PFSK-1 (cell line): ENCODE results near the gene TSPAN13.

ENCODE experiments used
- FOXP2 ChIP-seq: optimal IDR thresholded peaks from 2 replicates; pipeline ENCODE3; 2011; ENCODE audit warnings: borderline replicate concordance, control low read depth, inconsistent platforms; ENCODE audit not compliant: insufficient read depth; ENCODE audit errors: extremely low read length, extremely low read depth
- POLR2AphosphoS5 ChIP-seq: IDR thresholded peaks from 2 replicates; pipeline ENCODE4 v1.6.1; 2012; ENCODE audit warnings: low read depth, mild to moderate bottlenecking, control low read depth, low read length, moderate library complexity
- SIN3A ChIP-seq: IDR thresholded peaks from 2 replicates; pipeline ENCODE4 v1.6.1; 2012; ENCODE audit warnings: mild to moderate bottlenecking, low read length, moderate library complexity, borderline replicate concordance; ENCODE audit not compliant: insufficient read depth
- TAF1 ChIP-seq: IDR thresholded peaks from 2 replicates; pipeline ENCODE4 v1.6.1; 2012; ENCODE audit warnings: low read length, control low read depth, borderline replicate concordance; ENCODE audit not compliant: insufficient read depth
- TF ChIP-seq, protein P1 (sequence below), 2 experiments: IDR thresholded peaks; 2 replicates each; pipeline versions ENCODE4 v1.6.1 to v1.8.0; 2011 to 2012; ENCODE audit warnings: low read depth in 2 of 2, low read length in 2 of 2, control low read depth in 1 of 2, inconsistent platforms in 1 of 2, mild to moderate bottlenecking in 1 of 2, moderate library complexity in 1 of 2; ENCODE audit not compliant: insufficient read depth in 1 of 2

Gene TSPAN13

DNA sequence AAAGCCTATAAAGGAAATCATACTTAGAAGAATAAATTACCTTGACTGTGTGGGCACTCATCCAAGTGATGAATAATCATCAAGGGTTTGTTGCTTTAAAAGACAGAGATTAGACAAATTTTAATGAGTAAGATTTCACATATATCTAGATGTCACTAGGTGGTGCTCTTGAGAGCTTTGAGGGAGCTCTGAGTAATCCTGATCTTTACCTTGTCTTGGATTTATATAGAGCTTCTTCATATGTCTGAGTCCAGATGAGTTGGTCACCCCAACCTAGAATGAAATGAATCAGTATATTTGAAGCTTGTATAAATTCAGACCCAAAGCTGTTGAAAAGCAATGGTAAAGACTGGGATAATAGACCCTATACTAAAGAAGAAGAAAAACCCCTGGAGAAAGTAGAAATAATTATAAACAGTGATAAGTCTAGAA lies 47.6 kb downstream of the TSPAN13 start:
- no peak for TF ChIP-seq POLR2AphosphoS5
- no peak for TF ChIP-seq FOXP2
- TF ChIP-seq, protein P1, sequence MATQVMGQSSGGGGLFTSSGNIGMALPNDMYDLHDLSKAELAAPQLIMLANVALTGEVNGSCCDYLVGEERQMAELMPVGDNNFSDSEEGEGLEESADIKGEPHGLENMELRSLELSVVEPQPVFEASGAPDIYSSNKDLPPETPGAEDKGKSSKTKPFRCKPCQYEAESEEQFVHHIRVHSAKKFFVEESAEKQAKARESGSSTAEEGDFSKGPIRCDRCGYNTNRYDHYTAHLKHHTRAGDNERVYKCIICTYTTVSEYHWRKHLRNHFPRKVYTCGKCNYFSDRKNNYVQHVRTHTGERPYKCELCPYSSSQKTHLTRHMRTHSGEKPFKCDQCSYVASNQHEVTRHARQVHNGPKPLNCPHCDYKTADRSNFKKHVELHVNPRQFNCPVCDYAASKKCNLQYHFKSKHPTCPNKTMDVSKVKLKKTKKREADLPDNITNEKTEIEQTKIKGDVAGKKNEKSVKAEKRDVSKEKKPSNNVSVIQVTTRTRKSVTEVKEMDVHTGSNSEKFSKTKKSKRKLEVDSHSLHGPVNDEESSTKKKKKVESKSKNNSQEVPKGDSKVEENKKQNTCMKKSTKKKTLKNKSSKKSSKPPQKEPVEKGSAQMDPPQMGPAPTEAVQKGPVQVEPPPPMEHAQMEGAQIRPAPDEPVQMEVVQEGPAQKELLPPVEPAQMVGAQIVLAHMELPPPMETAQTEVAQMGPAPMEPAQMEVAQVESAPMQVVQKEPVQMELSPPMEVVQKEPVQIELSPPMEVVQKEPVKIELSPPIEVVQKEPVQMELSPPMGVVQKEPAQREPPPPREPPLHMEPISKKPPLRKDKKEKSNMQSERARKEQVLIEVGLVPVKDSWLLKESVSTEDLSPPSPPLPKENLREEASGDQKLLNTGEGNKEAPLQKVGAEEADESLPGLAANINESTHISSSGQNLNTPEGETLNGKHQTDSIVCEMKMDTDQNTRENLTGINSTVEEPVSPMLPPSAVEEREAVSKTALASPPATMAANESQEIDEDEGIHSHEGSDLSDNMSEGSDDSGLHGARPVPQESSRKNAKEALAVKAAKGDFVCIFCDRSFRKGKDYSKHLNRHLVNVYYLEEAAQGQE (IDR thresholded peaks at IDR 0.05; ENCODE audit: insufficient read depth in 1 of 2, low read depth in 2 of 2, low read length in 2 of 2) = no peak
- TF ChIP-seq TAF1 = no peak

GRCh38 chr7:16801579-16801978 lies 48.0 kb downstream of the TSPAN13 start:
- TF ChIP-seq POLR2AphosphoS5 = no peak
- TF ChIP-seq SIN3A = no peak
- TF ChIP-seq TAF1 = no peak
- TF ChIP-seq, protein P1 (IDR thresholded peaks at IDR 0.05; ENCODE audit: insufficient read depth in 1 of 2, low read depth in 2 of 2, low read length in 2 of 2) = no peak
- TF ChIP-seq FOXP2 = no peak

- TF ChIP-seq FOXP2 = no peak
These were observed 49.6 kb downstream of the TSPAN13 start for GRCh38 chr7:16803125-16803524.

- TF ChIP-seq, protein P1 (IDR thresholded peaks at IDR 0.05; ENCODE audit: insufficient read depth in 1 of 2, low read depth in 2 of 2, low read length in 2 of 2) = no peak
- TF ChIP-seq FOXP2 (no peak), POLR2AphosphoS5 (no peak), TAF1 (no peak), SIN3A (no peak)
These were observed 50.5 kb downstream of the TSPAN13 start for GRCh38 chr7:16803881-16804673.

DNA sequence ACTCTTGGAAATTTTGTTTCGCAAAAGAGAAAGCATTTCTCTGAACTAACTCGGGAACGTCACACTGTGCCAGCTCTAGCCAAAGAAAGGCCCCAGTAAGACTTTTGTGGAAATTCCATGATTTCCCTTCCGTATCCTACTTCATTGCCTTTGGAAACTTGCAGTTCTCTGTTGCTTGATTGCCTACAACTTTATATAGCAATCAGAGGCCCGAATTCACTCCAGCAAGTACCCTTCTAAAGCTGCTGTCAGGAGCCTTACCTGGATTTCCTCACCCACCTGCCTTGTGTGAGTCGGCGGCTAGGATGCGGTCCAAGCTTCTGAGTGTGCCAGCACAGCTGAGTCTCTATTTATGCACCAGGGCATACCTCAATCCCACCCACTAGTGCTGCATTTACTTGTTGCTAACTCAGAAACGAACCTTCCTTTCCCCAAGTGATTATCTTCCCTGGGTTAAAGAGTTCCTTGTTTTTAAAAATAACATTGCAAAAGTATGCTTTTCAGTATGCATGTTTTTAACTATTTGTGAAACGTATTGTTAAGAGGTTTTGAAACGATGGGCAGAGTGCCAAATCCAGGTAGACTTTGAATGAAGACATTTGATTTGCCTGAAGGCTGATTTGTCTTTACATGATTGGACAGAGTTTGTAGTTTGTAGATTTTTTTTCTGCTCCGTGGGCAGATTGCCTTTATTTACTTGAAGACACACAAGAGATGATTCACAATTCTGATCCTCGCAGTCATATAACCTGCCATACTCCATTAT lies 51.3 kb downstream of the TSPAN13 start, which contains the start of gene AGR2:
AGR2 (minus strand) TSS at position 326 of the 766 bp plus-strand sequence. CDS start 3,203 bp downstream, outside the sequence.
- TF ChIP-seq SIN3A (no peak), FOXP2 (no peak)
- TF ChIP-seq, protein P1 (IDR thresholded peaks at IDR 0.05; ENCODE audit: insufficient read depth in 1 of 2, low read depth in 2 of 2, low read length in 2 of 2) = no peak
